ENCODE results near the gene ARMC12.

ARMC12 gene

GRCh38 chr6:35751594-35751993, 14.8 kb downstream of the ARMC12 start:
- Histone ChIP-seq H3K36me3 (ENCODE audit: insufficient read depth, low read length) (no peaks in the 10 kb centered on the region), H3K4me3 (no peak overlapping the region), H3K9ac (ENCODE audit: insufficient read length) (no peak overlapping the region), H3K9me3 (ENCODE audit: low read depth, low read length) (no peaks in the 10 kb centered on the region), H3K27ac (no peak overlapping the region)
- DNase-seq (ENCODE audit: low read depth, low spot score), result no peak
- TF ChIP-seq POLR2AphosphoS5 (IDR thresholded peaks at IDR 0.05; ENCODE audit: borderline replicate concordance, low read depth, low read length) (no peak), FOXP2 (optimal IDR thresholded peaks at IDR 0.05; ENCODE audit: control extremely low read depth, extremely low read length, insufficient read depth) (no peak), EZH2 (IDR thresholded peaks at IDR 0.05) (no peak)

GRCh38 chr6:35752330-35752729, 15.5 kb downstream of the ARMC12 start:
- DNase-seq (ENCODE audit: low read depth, low spot score), result no peak
- H3K9me3 ChIP-seq (ENCODE audit: low read depth, low read length), result no peaks in the 10 kb centered on the region
- no peak overlapping the region for H3K4me3 ChIP-seq
- TF ChIP-seq POLR2AphosphoS5 (IDR thresholded peaks at IDR 0.05; ENCODE audit: borderline replicate concordance, low read depth, low read length), result no peak
- no peaks in the 10 kb centered on the region for H3K36me3 ChIP-seq (ENCODE audit: insufficient read depth, low read length)
- H3K9ac ChIP-seq (ENCODE audit: insufficient read length), result no peak overlapping the region
- no peak overlapping the region for H3K27ac ChIP-seq

GRCh38 chr6:35754452-35755277, 17.8 kb downstream of the ARMC12 start:
- H3K4me3 ChIP-seq, result no peak overlapping the region
- H3K9ac ChIP-seq (ENCODE audit: insufficient read length), result no peak overlapping the region
- H3K36me3 ChIP-seq (ENCODE audit: insufficient read depth, low read length), result no peaks in the 10 kb centered on the region
- DNase-seq (ENCODE audit: low read depth, low spot score), result no peak
- no peak for TF ChIP-seq FOXP2 (optimal IDR thresholded peaks at IDR 0.05; ENCODE audit: control extremely low read depth, extremely low read length, insufficient read depth)
- no peak for TF ChIP-seq POLR2AphosphoS5 (IDR thresholded peaks at IDR 0.05; ENCODE audit: borderline replicate concordance, low read depth, low read length)
- no peak for TF ChIP-seq EZH2 (IDR thresholded peaks at IDR 0.05)
- H3K27ac ChIP-seq, result no peak overlapping the region
- no peaks in the 10 kb centered on the region for H3K9me3 ChIP-seq (ENCODE audit: low read depth, low read length)

GRCh38 chr6:35755278-35755924, 18.6 kb downstream of the ARMC12 start:
- Histone ChIP-seq H3K27ac (no peak overlapping the region), H3K36me3 (ENCODE audit: insufficient read depth, low read length) (no peaks in the 10 kb centered on the region), H3K9ac (ENCODE audit: insufficient read length) (no peak overlapping the region), H3K4me3 (no peak overlapping the region), H3K9me3 (ENCODE audit: low read depth, low read length) (no peaks in the 10 kb centered on the region)
- TF ChIP-seq FOXP2 (optimal IDR thresholded peaks at IDR 0.05; ENCODE audit: control extremely low read depth, extremely low read length, insufficient read depth), result no peak
- TF ChIP-seq EZH2 (IDR thresholded peaks at IDR 0.05), result no peak
- TF ChIP-seq POLR2AphosphoS5 (IDR thresholded peaks at IDR 0.05; ENCODE audit: borderline replicate concordance, low read depth, low read length), result no peak
- no peak for DNase-seq (ENCODE audit: low read depth, low spot score)

- DNase-seq (ENCODE audit: low read depth, low spot score), result no peak
- H3K4me3 ChIP-seq, result no peak overlapping the region
- no peak overlapping the region for H3K9ac ChIP-seq (ENCODE audit: insufficient read length)
- no peak overlapping the region for H3K27ac ChIP-seq
- no peaks in the 10 kb centered on the region for H3K36me3 ChIP-seq (ENCODE audit: insufficient read depth, low read length)
- TF ChIP-seq FOXP2 (optimal IDR thresholded peaks at IDR 0.05; ENCODE audit: control extremely low read depth, extremely low read length, insufficient read depth) (no peak), EZH2 (IDR thresholded peaks at IDR 0.05) (no peak), POLR2AphosphoS5 (IDR thresholded peaks at IDR 0.05; ENCODE audit: borderline replicate concordance, low read depth, low read length) (no peak)
- no peaks in the 10 kb centered on the region for H3K9me3 ChIP-seq (ENCODE audit: low read depth, low read length)
These were observed 20.8 kb downstream of the ARMC12 start for GRCh38 chr6:35757456-35758123.

GRCh38 chr6:35759426-35759825, 22.6 kb downstream of the ARMC12 start:
- Histone ChIP-seq H3K27ac (no peak overlapping the region), H3K9ac (ENCODE audit: insufficient read length) (no peak overlapping the region), H3K4me3 (no peak overlapping the region), H3K36me3 (ENCODE audit: insufficient read depth, low read length) (no peaks in the 10 kb centered on the region), H3K9me3 (ENCODE audit: low read depth, low read length) (no peaks in the 10 kb centered on the region)
- TF ChIP-seq POLR2AphosphoS5 (IDR thresholded peaks at IDR 0.05; ENCODE audit: borderline replicate concordance, low read depth, low read length) (no peak), EZH2 (IDR thresholded peaks at IDR 0.05) (no peak), FOXP2 (optimal IDR thresholded peaks at IDR 0.05; ENCODE audit: control extremely low read depth, extremely low read length, insufficient read depth) (no peak)
- no peak for DNase-seq (ENCODE audit: low read depth, low spot score)

GRCh38 chr6:35765739-35766138, 28.9 kb downstream of the ARMC12 start:
- Histone ChIP-seq H3K27ac (no peak overlapping the region), H3K36me3 (ENCODE audit: insufficient read depth, low read length) (no peaks in the 10 kb centered on the region), H3K4me3 (no peak overlapping the region), H3K9ac (ENCODE audit: insufficient read length) (no peak overlapping the region), H3K9me3 (ENCODE audit: low read depth, low read length) (no peaks in the 10 kb centered on the region)
- no peak for DNase-seq (ENCODE audit: low read depth, low spot score)
- TF ChIP-seq POLR2AphosphoS5 (IDR thresholded peaks at IDR 0.05; ENCODE audit: borderline replicate concordance, low read depth, low read length) (no peak), FOXP2 (optimal IDR thresholded peaks at IDR 0.05; ENCODE audit: control extremely low read depth, extremely low read length, insufficient read depth) (no peak), EZH2 (IDR thresholded peaks at IDR 0.05) (no peak)

- Histone ChIP-seq H3K9me3 (ENCODE audit: low read depth, low read length) (no peaks in the 10 kb centered on the region), H3K27ac (no peak overlapping the region), H3K9ac (ENCODE audit: insufficient read length) (no peak overlapping the region), H3K36me3 (ENCODE audit: insufficient read depth, low read length) (no peaks in the 10 kb centered on the region), H3K4me3 (no peak overlapping the region)
- TF ChIP-seq FOXP2 (optimal IDR thresholded peaks at IDR 0.05; ENCODE audit: control extremely low read depth, extremely low read length, insufficient read depth) (no peak), POLR2AphosphoS5 (IDR thresholded peaks at IDR 0.05; ENCODE audit: borderline replicate concordance, low read depth, low read length) (no peak), EZH2 (IDR thresholded peaks at IDR 0.05) (no peak)
- DNase-seq (ENCODE audit: low read depth, low spot score), result no peak
These were observed 32.4 kb downstream of the ARMC12 start for GRCh38 chr6:35769211-35769610.

Data from SK-N-MC (cell line).